Measurements from ENCODE around the gene RAPGEF4. TPM values are rescaled to one million over a fixed set of nuclear protein-coding genes. Genes with fewer than 3 reads are reported as not detected.

Gene RAPGEF4
- total and polyA plus RNA-seq, 2 of the 13 experiments (the other 11 are each of a cell fraction or from before 2014, with no cell fraction given) = 0.78 to 0.91 TPM

DNA sequence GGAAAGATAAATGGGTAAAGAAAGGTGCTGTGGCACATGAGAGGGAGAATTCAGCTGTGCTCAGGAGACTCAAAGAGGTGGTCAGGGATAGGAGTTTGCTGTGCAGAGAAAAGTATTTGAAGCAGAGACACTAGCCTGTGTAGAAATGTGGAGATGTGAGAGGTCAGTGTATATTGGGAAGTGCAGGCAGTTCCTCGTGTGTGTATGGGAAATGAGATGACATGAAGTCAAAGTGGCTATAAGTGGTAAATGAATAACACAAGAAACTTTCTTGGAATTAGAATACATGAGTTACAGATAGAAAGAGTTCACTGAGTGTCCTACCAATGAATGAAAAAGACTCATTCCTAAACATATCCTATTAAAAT, 351.6 kb downstream of the RAPGEF4 start (continued):
- TF ChIP-seq PBX2 (CRISPR knock-in tag; IDR thresholded peaks at IDR 0.05) (no peak), ZNF597 (CRISPR knock-in tag; IDR thresholded peaks at IDR 0.05) (no peak), ZBTB33 (CRISPR knock-in tag; IDR thresholded peaks at IDR 0.05) (no peak)
- TF ChIP-seq, protein P1, sequence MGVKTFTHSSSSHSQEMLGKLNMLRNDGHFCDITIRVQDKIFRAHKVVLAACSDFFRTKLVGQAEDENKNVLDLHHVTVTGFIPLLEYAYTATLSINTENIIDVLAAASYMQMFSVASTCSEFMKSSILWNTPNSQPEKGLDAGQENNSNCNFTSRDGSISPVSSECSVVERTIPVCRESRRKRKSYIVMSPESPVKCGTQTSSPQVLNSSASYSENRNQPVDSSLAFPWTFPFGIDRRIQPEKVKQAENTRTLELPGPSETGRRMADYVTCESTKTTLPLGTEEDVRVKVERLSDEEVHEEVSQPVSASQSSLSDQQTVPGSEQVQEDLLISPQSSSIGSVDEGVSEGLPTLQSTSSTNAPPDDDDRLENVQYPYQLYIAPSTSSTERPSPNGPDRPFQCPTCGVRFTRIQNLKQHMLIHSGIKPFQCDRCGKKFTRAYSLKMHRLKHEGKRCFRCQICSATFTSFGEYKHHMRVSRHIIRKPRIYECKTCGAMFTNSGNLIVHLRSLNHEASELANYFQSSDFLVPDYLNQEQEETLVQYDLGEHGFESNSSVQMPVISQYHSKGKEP (CRISPR knock-in tag; IDR thresholded peaks at IDR 0.05) = no peak

GRCh38 chr2:173087793-173088496, 352.3 kb downstream of the RAPGEF4 start:
- 48% methylated on average over 4 of the region's 4 CpGs for WGBS (ENCODE audit: low lambda C conversion rate)
- FAIRE-seq (no peak), DNase-seq (ENCODE audit: low spot score) (peak; percentile 60), ATAC-seq (peak; percentile 88)
- in situ Hi-C loops (cut with HindIII; ENCODE audit: extremely low pct_ligation_motif_present, low pct_unique_long_range_greater_than_20kb) = no loop called here
- peaks cover 13% of the 10 kb centered on the region for H3K4me1 ChIP-seq (ENCODE audit: insufficient read depth, low read length)
- no peaks in the 10 kb centered on the region for H4K20me1 ChIP-seq (ENCODE audit: insufficient read depth, low read length)
- POLR2A ChIA-PET = no interaction called here
- no peak overlapping the region for H3K9ac ChIP-seq (ENCODE audit: insufficient read depth, low read depth, low read length)
- peaks cover 0 to 16% of the 10 kb centered on the region in 2 experiments; a peak in 3 of 5 replicates for H3K36me3 ChIP-seq (replicated peaks in 1 of 2; ENCODE audit: control insufficient read depth in 1 of 2, insufficient read depth in 2 of 2, low read length in 2 of 2)
- no peaks in the 10 kb centered on the region for H3K9me3 ChIP-seq (ENCODE audit: low read length)
- intact Hi-C loops (cut with micrococcal nuclease; ENCODE audit: unreplicated experiment) = no loop called here
- no TSS peak for BruUV-seq (replicated peaks)
- no peak overlapping the region for H3K27ac ChIP-seq (ENCODE audit: extremely low read length, insufficient read depth, low read length)
- CTCF ChIA-PET (ENCODE audit: low intra/inter-chr PET ratio, low total read pairs) = no interaction called here
- no peak overlapping the region for H3K4me2 ChIP-seq (ENCODE audit: low read depth, low read length)
- no peak overlapping the region for H2AFZ ChIP-seq (ENCODE audit: low read length)
- no peaks in the 10 kb centered on the region for H3K27me3 ChIP-seq (ENCODE audit: control insufficient read depth in 1 of 2, insufficient read depth in 2 of 2, low read length in 2 of 2)
- peaks cover 3% of the 10 kb centered on the region for H3K79me2 ChIP-seq (ENCODE audit: insufficient read depth, low read length)
- no peak overlapping the region for H3K4me3 ChIP-seq (replicated peaks in 1 of 3; ENCODE audit: insufficient read depth in 1 of 3, low read depth in 2 of 3, low read length in 3 of 3)
- TF ChIP-seq KLF16 (CRISPR knock-in tag; IDR thresholded peaks at IDR 0.05) (0 out of 4 replicates have a peak, but pooled peaks of 1 of the 2 experiments have one; percentile 22), ZNF317 (CRISPR knock-in tag; IDR thresholded peaks at IDR 0.05) (peak; percentile 79), TFDP1 (CRISPR knock-in tag; IDR thresholded peaks at IDR 0.05; ENCODE audit: borderline replicate concordance) (no peak), SOX13 (IDR thresholded peaks at IDR 0.05) (no peak), SOX13 (CRISPR knock-in tag; conservative IDR thresholded peaks at IDR 0.05 in 1 of 2, IDR thresholded peaks at IDR 0.05 in 1 of 2) (peak in 1 of 2 experiments; percentile 43; a peak in 2 of 4 replicates), ELF3 (CRISPR knock-in tag; IDR thresholded peaks at IDR 0.05) (peak; percentile 40; the same call in 1 of the 2 replicates), ZNF607 (CRISPR knock-in tag; IDR thresholded peaks at IDR 0.05; ENCODE audit: borderline replicate concordance) (no peak), FOXA3 (CRISPR knock-in tag; IDR thresholded peaks at IDR 0.05) (peak; percentile 95), RAD51 (IDR thresholded peaks at IDR 0.05; ENCODE audit: borderline replicate concordance) (no peak)

All from HepG2 (cell line).